Epithelial cell of proximal tubule (primary cell): Measurements from ENCODE around the gene DVL2. TPM values are rescaled to one million over a fixed set of nuclear protein-coding genes. Genes with fewer than 3 reads are reported as not detected.

Experiments
- DNase-seq: peaks from one replicate; pipeline ENCODE4 v3.0.0-alpha.2; 2011; ENCODE audit warnings: low read depth
- H3K4me3 ChIP-seq: 2 replicates; pipeline ENCODE4 v1.5.1; 2011; ENCODE audit warnings: low read depth, mild to moderate bottlenecking, low read length
- total RNA-seq: library from RNA; depleted of rRNA; stranded (reverse); fragments of >200 nt; gene quantifications from 2 replicates; pipeline ENCODE4 v1.2.3, GENCODE V29; 2015
- TF ChIP-seq, protein P1 (sequence below): conservative IDR thresholded peaks from 2 replicates; pipeline ENCODE4 v1.5.1; 2012; ENCODE audit warnings: low read depth, mild to moderate bottlenecking, low read length

The DVL2 gene
- total RNA-seq, 1 donor from 2014 or later = 46.5 TPM

- TF ChIP-seq, protein P1, sequence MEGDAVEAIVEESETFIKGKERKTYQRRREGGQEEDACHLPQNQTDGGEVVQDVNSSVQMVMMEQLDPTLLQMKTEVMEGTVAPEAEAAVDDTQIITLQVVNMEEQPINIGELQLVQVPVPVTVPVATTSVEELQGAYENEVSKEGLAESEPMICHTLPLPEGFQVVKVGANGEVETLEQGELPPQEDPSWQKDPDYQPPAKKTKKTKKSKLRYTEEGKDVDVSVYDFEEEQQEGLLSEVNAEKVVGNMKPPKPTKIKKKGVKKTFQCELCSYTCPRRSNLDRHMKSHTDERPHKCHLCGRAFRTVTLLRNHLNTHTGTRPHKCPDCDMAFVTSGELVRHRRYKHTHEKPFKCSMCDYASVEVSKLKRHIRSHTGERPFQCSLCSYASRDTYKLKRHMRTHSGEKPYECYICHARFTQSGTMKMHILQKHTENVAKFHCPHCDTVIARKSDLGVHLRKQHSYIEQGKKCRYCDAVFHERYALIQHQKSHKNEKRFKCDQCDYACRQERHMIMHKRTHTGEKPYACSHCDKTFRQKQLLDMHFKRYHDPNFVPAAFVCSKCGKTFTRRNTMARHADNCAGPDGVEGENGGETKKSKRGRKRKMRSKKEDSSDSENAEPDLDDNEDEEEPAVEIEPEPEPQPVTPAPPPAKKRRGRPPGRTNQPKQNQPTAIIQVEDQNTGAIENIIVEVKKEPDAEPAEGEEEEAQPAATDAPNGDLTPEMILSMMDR = no peak
- H3K4me3 ChIP-seq = no peak overlapping the region
- DNase-seq = no peak
Observed at GRCh38 chr17:7176107-7176840, 58.0 kb downstream of the DVL2 start.

Other genes with a start within 250 kb of the DVL2 start
- gene ALOX12, start 238.5 kb downstream of the DVL2 start, total RNA-seq = 0.98 and 1.0 TPM in 2 replicates
- gene RNASEK, start 221.9 kb downstream of the DVL2 start, total RNA-seq = 180 and 275 TPM in 2 replicates
- gene BCL6B, start 211.5 kb downstream of the DVL2 start, total RNA-seq = under 0.01 TPM in 1 of 2 replicates, not detected in the other
- gene SLC16A13, start 198.5 kb downstream of the DVL2 start, total RNA-seq = 3.1 and 4.1 TPM in 2 replicates
- not detected in 2 replicates for gene SLC16A11, start 190.4 kb downstream of the DVL2 start, total RNA-seq
- not detected in 2 replicates for gene CLEC10A, start 154.3 kb downstream of the DVL2 start, total RNA-seq
- gene ASGR2, start 119.7 kb downstream of the DVL2 start, total RNA-seq = not detected in 2 replicates
- gene ASGR1, start 55.1 kb downstream of the DVL2 start, total RNA-seq = 0.72 and 5.1 TPM in 2 replicates
- 2.6 and 7.8 TPM in 2 replicates for gene DLG4, start 14.7 kb downstream of the DVL2 start, total RNA-seq
- 320 and 573 TPM in 2 replicates for gene ACADVL, start 14.6 kb downstream of the DVL2 start, total RNA-seq
- gene PHF23, start 4.9 kb upstream of the DVL2 start, total RNA-seq = 27.1 and 42.8 TPM in 2 replicates
- gene GABARAP, start 7.9 kb upstream of the DVL2 start, total RNA-seq = 298 and 570 TPM in 2 replicates
- gene CTDNEP1, start 17.2 kb upstream of the DVL2 start, total RNA-seq = 36.4 and 58.5 TPM in 2 replicates
- 37.0 and 54.8 TPM in 2 replicates for gene ELP5, start 17.7 kb upstream of the DVL2 start, total RNA-seq
- gene CLDN7, start 28.0 kb upstream of the DVL2 start, total RNA-seq = 105 and 200 TPM in 2 replicates
- 0.23 and 0.36 TPM in 2 replicates for gene SLC2A4, start 47.2 kb upstream of the DVL2 start, total RNA-seq
- 0.14 and 0.35 TPM in 2 replicates for gene YBX2, start 60.1 kb upstream of the DVL2 start, total RNA-seq
- 353 and 817 TPM in 2 replicates for gene EIF5A, start 73.1 kb upstream of the DVL2 start, total RNA-seq
- 91.5 and 104 TPM in 2 replicates for gene GPS2, start 80.8 kb upstream of the DVL2 start, total RNA-seq
- gene NEURL4, start 94.8 kb upstream of the DVL2 start, total RNA-seq = 13.4 and 19.3 TPM in 2 replicates
- gene ACAP1, start 102.0 kb upstream of the DVL2 start, total RNA-seq = 0.81 and 1.4 TPM in 2 replicates
- 9.8 and 12.3 TPM in 2 replicates for gene KCTD11, start 117.6 kb upstream of the DVL2 start, total RNA-seq
- not detected in 2 replicates for gene TMEM95, start 120.6 kb upstream of the DVL2 start, total RNA-seq
- gene TNK1, start 146.6 kb upstream of the DVL2 start, total RNA-seq = 5.4 and 7.3 TPM in 2 replicates
- gene PLSCR3, start 160.0 kb upstream of the DVL2 start, total RNA-seq = 33.0 and 59.0 TPM in 2 replicates
- 134 and 163 TPM in 2 replicates for gene TMEM256, start 169.6 kb upstream of the DVL2 start, total RNA-seq
- 2.5 and 10.3 TPM in 2 replicates for gene NLGN2, start 173.3 kb upstream of the DVL2 start, total RNA-seq
- gene SPEM1, start 185.8 kb upstream of the DVL2 start, total RNA-seq = not detected in 2 replicates
- not detected in 2 replicates for gene SPEM2, start 191.1 kb upstream of the DVL2 start, total RNA-seq
- gene SPEM3, start 194.3 kb upstream of the DVL2 start, total RNA-seq = not detected in 2 replicates
- 24.6 and 25.0 TPM in 2 replicates for gene TMEM102, start 200.9 kb upstream of the DVL2 start, total RNA-seq
- 0.51 and 11.5 TPM in 2 replicates for gene FGF11, start 205.0 kb upstream of the DVL2 start, total RNA-seq
- gene CHRNB1, start 210.5 kb upstream of the DVL2 start, total RNA-seq = 21.3 and 30.7 TPM in 2 replicates
- gene ZBTB4, start 245.1 kb upstream of the DVL2 start, total RNA-seq = 17.9 and 24.6 TPM in 2 replicates
- gene SLC35G6, start 246.9 kb upstream of the DVL2 start, total RNA-seq = not detected in 2 replicates
- 30.3 and 30.5 TPM in 2 replicates for gene POLR2A, start 249.8 kb upstream of the DVL2 start, total RNA-seq